ENCODE data around the gene TMPO.

Gene TMPO

GRCh38 chr12:98503592-98504367 is 11.6 kb upstream of the TMPO start (continued):
- peak; percentile 11; the same call in 1 of the 2 replicates for TF ChIP-seq ZNF449 (tag by site-specific recombination; IDR thresholded peaks at IDR 0.05)
- peak; percentile 77; the same call in 1 of the 2 replicates for TF ChIP-seq ZNF777 (tag by site-specific recombination; IDR thresholded peaks at IDR 0.05; ENCODE audit: borderline replicate concordance)
- TF ChIP-seq KLF8 (tag by site-specific recombination; IDR thresholded peaks at IDR 0.05): peak; percentile 76
- 0 out of 2 replicates have a peak, but pooled peaks have one; percentile 16 for TF ChIP-seq ZNF239 (tag by site-specific recombination; IDR thresholded peaks at IDR 0.05)
- TF ChIP-seq, protein P1, sequence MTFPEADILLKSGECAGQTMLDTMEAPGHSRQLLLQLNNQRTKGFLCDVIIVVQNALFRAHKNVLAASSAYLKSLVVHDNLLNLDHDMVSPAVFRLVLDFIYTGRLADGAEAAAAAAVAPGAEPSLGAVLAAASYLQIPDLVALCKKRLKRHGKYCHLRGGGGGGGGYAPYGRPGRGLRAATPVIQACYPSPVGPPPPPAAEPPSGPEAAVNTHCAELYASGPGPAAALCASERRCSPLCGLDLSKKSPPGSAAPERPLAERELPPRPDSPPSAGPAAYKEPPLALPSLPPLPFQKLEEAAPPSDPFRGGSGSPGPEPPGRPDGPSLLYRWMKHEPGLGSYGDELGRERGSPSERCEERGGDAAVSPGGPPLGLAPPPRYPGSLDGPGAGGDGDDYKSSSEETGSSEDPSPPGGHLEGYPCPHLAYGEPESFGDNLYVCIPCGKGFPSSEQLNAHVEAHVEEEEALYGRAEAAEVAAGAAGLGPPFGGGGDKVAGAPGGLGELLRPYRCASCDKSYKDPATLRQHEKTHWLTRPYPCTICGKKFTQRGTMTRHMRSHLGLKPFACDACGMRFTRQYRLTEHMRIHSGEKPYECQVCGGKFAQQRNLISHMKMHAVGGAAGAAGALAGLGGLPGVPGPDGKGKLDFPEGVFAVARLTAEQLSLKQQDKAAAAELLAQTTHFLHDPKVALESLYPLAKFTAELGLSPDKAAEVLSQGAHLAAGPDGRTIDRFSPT (tag by site-specific recombination; IDR thresholded peaks at IDR 0.05): peak; percentile 75
- TF ChIP-seq ZNF626 (tag by site-specific recombination; IDR thresholded peaks at IDR 0.05): peak; percentile 28; the same call in 1 of the 2 replicates
- TF ChIP-seq ZBTB21 (tag by site-specific recombination; IDR thresholded peaks at IDR 0.05): peak; percentile 69
- TF ChIP-seq, protein P2, sequence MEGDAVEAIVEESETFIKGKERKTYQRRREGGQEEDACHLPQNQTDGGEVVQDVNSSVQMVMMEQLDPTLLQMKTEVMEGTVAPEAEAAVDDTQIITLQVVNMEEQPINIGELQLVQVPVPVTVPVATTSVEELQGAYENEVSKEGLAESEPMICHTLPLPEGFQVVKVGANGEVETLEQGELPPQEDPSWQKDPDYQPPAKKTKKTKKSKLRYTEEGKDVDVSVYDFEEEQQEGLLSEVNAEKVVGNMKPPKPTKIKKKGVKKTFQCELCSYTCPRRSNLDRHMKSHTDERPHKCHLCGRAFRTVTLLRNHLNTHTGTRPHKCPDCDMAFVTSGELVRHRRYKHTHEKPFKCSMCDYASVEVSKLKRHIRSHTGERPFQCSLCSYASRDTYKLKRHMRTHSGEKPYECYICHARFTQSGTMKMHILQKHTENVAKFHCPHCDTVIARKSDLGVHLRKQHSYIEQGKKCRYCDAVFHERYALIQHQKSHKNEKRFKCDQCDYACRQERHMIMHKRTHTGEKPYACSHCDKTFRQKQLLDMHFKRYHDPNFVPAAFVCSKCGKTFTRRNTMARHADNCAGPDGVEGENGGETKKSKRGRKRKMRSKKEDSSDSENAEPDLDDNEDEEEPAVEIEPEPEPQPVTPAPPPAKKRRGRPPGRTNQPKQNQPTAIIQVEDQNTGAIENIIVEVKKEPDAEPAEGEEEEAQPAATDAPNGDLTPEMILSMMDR (tag by site-specific recombination; IDR thresholded peaks at IDR 0.05): peak; percentile 14; the same call in 1 of the 2 replicates
- TF ChIP-seq, protein P3, sequence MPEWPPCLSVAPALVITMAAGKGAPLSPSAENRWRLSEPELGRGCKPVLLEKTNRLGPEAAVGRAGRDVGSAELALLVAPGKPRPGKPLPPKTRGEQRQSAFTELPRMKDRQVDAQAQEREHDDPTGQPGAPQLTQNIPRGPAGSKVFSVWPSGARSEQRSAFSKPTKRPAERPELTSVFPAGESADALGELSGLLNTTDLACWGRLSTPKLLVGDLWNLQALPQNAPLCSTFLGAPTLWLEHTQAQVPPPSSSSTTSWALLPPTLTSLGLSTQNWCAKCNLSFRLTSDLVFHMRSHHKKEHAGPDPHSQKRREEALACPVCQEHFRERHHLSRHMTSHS (tag by site-specific recombination; IDR thresholded peaks at IDR 0.05): no peak
- no peak for TF ChIP-seq ZNF274 (IDR thresholded peaks at IDR 0.05; ENCODE audit: low read length)
- no peak for TF ChIP-seq ZNF274 (tag by site-specific recombination; IDR thresholded peaks at IDR 0.05; ENCODE audit: borderline replicate concordance)
- peak; percentile 75 for TF ChIP-seq ZNF600 (tag by site-specific recombination; IDR thresholded peaks at IDR 0.05)
- peak; percentile 1; the same call in 1 of the 2 replicates for TF ChIP-seq ZSCAN18 (tag by site-specific recombination; IDR thresholded peaks at IDR 0.05)
- peak; percentile 59 for TF ChIP-seq ZNF510 (tag by site-specific recombination; IDR thresholded peaks at IDR 0.05; ENCODE audit: insufficient replicate concordance)
- TF ChIP-seq, protein P4, sequence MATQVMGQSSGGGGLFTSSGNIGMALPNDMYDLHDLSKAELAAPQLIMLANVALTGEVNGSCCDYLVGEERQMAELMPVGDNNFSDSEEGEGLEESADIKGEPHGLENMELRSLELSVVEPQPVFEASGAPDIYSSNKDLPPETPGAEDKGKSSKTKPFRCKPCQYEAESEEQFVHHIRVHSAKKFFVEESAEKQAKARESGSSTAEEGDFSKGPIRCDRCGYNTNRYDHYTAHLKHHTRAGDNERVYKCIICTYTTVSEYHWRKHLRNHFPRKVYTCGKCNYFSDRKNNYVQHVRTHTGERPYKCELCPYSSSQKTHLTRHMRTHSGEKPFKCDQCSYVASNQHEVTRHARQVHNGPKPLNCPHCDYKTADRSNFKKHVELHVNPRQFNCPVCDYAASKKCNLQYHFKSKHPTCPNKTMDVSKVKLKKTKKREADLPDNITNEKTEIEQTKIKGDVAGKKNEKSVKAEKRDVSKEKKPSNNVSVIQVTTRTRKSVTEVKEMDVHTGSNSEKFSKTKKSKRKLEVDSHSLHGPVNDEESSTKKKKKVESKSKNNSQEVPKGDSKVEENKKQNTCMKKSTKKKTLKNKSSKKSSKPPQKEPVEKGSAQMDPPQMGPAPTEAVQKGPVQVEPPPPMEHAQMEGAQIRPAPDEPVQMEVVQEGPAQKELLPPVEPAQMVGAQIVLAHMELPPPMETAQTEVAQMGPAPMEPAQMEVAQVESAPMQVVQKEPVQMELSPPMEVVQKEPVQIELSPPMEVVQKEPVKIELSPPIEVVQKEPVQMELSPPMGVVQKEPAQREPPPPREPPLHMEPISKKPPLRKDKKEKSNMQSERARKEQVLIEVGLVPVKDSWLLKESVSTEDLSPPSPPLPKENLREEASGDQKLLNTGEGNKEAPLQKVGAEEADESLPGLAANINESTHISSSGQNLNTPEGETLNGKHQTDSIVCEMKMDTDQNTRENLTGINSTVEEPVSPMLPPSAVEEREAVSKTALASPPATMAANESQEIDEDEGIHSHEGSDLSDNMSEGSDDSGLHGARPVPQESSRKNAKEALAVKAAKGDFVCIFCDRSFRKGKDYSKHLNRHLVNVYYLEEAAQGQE (tag by site-specific recombination; IDR thresholded peaks at IDR 0.05): 0 out of 2 replicates have a peak, but pooled peaks have one; percentile 32
- TF ChIP-seq, protein P5, sequence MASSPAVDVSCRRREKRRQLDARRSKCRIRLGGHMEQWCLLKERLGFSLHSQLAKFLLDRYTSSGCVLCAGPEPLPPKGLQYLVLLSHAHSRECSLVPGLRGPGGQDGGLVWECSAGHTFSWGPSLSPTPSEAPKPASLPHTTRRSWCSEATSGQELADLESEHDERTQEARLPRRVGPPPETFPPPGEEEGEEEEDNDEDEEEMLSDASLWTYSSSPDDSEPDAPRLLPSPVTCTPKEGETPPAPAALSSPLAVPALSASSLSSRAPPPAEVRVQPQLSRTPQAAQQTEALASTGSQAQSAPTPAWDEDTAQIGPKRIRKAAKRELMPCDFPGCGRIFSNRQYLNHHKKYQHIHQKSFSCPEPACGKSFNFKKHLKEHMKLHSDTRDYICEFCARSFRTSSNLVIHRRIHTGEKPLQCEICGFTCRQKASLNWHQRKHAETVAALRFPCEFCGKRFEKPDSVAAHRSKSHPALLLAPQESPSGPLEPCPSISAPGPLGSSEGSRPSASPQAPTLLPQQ (tag by site-specific recombination; IDR thresholded peaks at IDR 0.05): peak; percentile 33; the same call in 1 of the 2 replicates
- peak; percentile 43 for TF ChIP-seq ZBTB10 (tag by site-specific recombination; IDR thresholded peaks at IDR 0.05)
- TF ChIP-seq SP7 (tag by site-specific recombination; IDR thresholded peaks at IDR 0.05): peak; percentile 60
- peak; percentile 56; the same call in 1 of the 2 replicates for TF ChIP-seq ZBTB48 (tag by site-specific recombination; IDR thresholded peaks at IDR 0.05)
- TF ChIP-seq, protein P6, sequence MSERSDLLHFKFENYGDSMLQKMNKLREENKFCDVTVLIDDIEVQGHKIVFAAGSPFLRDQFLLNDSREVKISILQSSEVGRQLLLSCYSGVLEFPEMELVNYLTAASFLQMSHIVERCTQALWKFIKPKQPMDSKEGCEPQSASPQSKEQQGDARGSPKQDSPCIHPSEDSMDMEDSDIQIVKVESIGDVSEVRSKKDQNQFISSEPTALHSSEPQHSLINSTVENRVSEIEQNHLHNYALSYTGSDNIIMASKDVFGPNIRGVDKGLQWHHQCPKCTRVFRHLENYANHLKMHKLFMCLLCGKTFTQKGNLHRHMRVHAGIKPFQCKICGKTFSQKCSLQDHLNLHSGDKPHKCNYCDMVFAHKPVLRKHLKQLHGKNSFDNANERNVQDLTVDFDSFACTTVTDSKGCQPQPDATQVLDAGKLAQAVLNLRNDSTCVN (tag by site-specific recombination; optimal IDR thresholded peaks at IDR 0.05): peak; percentile 83
